ENCODE data around the gene MAP3K15.

- no peak for TF ChIP-seq CTCF (IDR thresholded peaks at IDR 0.05 in 2 of 3, conservative IDR thresholded peaks at IDR 0.05 in 1 of 3; ENCODE audit: control insufficient read depth in 2 of 3, extremely low read depth in 1 of 3, insufficient read depth in 1 of 3, low read depth in 3 of 3, low read length in 3 of 3)
- no peak for TF ChIP-seq POLR2A (IDR thresholded peaks at IDR 0.05; ENCODE audit: low read depth, low read length)
Observed at GRCh38 chrX:19496711-19497110, 18.6 kb downstream of the MAP3K15 start.
